HL-60/S4 treated with phorbol 12-myristate 13-acetate at 8.2 ng/mL for 4 days and 3 days (cell line): ENCODE results near the gene NKAIN1.

Experiments
- in situ Hi-C: fragments of 300-500 bp; cut with MboI; formaldehyde crosslinking; loops from 2 replicates; pipeline ENCODE4 v1.15.0; 2022; ENCODE audit warnings: low sequenced_read_pairs

NKAIN1 gene

GRCh38 chr1:31234123-31234708, 5.5 kb downstream of the NKAIN1 start:
- in situ Hi-C loops: no loop called here

DNA sequence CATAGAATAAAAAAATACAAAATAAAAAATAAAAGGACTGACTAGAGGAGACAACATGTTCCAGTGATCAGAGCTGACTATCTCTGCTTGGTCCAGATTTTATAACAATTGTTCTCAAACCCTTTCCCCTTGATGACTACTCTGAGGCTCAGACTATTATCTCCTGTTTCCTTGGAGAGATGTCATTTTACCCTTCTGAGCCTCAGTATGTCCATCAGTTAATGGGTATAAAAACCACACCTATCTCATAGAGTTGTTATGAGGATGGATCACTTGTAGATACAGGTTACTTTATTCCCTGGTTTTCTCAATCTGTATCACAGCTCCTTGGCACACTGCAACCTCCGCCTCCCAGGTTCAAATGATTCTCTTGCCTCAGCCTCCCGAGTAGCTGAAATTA, 7.0 kb downstream of the NKAIN1 start:
- in situ Hi-C loops: no loop called here

DNA sequence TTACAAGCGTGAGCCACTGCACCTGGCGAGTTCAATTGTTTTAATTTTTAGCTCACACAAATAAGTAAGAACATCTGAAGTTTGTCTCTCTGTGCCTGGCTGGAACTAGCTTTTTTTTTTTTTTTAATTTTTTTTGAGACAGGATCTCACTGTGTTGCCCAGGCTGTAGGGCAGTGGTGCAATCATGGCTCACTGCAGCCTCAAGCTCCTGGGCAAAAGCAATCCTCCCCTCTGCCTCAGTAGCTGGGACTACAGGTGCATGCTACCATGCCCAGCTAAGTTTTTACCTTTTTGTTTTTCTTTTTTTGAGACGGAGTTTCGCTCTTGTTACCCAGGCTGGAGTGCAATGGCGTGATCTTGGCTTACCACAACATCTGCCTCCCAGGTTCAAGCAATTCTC, 7.9 kb downstream of the NKAIN1 start:
- in situ Hi-C loops: no loop called here

DNA sequence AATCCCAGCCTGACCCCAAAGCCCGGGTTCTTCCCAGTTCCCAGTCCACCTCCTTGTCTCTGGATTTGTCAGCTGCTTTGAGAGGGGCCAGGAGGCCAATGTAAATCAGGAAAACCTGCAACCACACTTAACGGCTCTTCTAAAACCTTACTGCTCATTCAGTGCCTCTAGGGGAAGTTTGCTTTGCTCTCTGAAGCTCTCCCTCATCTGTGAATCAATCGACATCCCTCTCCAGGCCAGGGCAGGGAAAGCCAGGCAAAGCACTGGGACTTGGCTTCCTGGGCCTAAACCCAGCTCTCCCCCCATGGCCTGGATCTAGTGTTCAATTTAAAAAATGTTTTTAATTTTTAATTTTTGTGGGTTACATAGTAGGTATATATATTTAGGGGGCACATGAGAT, 9.3 kb downstream of the NKAIN1 start:
- in situ Hi-C loops: no loop called here

GRCh38 chr1:31228986-31229385, 10.7 kb downstream of the NKAIN1 start:
- in situ Hi-C loops: no loop called here

- in situ Hi-C loops: no loop called here
Measured at GRCh38 chr1:31227891-31228568, 11.7 kb downstream of the NKAIN1 start.

GRCh38 chr1:31224068-31224467, 15.6 kb downstream of the NKAIN1 start:
- in situ Hi-C loops: no loop called here

GRCh38 chr1:31222176-31222575, 17.5 kb downstream of the NKAIN1 start:
- in situ Hi-C loops: no loop called here

DNA sequence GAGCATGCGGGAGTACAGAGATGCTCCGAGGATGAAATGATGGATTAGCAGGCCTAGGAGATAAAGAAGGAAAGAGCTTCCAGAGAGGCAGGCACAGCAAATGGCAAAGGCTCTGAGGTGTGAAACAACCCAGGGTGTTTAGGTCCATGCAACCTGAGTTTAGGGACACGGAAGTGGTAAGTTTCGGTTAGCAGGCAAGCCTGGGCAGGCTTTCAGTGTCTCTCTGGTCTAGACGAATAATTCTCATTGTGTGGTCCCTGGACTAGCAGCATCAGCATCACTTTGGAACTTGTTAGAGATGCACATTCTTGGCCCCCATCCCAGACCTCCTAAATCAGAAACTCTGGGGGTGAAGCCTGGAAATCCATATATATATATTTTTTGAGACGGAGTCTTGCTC, 18.6 kb downstream of the NKAIN1 start:
- in situ Hi-C loops: no loop called here

- in situ Hi-C loops: no loop called here
Measured at GRCh38 chr1:31219489-31219888, 20.2 kb downstream of the NKAIN1 start.

DNA sequence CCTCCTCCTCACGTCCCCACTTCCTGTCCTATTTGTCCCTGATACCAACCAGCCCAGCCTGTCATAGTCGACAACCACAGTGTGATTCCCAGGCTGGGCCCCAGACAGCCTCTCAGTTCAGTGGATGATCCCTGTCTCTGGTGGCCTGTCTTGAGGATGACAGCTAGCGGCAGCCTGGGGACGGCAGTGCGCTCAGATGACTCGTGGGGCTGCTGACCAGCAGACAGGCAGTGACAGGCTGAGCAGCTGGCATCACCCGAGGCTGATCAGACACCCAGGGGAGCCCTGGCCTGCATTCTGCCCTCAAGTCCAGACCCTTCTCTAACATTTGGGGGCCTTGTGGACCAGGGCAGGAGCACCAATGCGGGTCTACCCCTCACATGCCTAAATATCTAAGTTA, 21.0 kb downstream of the NKAIN1 start:
- in situ Hi-C loops: no loop called here

GRCh38 chr1:31216016-31216415, 23.7 kb downstream of the NKAIN1 start:
- in situ Hi-C loops: no loop called here

DNA sequence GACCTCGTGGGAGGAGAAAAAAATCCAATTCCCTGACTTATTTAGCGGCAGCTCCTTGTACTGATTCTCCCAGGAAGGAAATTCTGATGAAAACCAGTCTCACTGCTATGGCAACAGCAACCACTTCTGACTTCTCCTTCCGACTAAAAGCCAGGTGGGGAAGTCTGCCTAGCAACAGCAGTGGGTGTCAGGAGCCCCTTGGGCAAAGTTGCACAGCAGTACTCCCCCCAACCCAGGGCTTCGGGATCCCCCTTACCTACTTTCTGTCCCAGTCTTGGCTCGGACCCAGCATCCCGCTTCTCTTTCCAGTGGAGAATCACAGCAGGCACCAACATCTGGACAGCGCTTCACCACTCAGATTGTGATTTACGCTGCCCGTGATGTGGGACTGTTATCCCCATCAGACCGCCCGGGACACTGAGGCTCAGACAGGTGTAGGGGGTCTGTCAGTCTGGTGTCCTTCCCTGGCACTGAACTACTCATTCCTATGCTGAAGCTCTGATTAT, 24.6 kb downstream of the NKAIN1 start:
- in situ Hi-C loops: no loop called here

DNA sequence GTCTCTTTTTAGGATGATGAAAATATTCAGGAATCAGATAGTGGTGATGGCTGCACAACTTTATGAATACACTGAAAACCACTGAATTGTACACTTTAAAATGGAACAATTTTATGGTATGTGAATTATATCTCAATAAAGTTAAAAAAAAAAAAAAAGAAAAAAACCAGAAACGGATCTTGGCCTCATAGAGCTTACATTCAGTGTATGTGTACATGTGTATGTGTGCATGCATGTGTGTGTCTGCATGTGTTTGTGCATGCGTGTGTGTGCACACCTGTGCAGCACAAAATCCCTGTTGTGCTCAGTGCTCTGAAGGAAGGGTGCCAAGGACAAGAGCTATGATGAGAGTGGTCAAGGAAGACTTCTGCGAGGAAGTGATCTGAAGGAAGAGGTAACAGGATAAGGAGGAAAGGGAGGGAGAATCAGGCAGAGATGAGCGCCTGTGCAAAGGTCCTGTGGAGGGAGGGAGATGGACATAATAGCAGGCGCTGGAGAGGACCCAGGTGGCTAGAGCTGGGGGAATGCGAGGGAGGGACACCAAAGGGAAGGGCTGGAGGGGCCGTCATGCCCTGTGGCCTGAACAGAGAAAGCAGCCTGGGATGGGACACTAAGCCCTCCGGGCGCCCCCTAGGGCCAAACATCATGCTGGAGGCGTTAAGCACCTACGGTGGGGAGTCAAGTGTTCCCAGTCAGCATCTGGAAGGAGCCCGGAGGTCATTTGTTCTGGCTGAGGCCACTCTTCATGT, 25.2 kb downstream of the NKAIN1 start:
- in situ Hi-C loops: no loop called here

GRCh38 chr1:31208361-31208945, 31.2 kb downstream of the NKAIN1 start:
- in situ Hi-C loops: no loop called here

DNA sequence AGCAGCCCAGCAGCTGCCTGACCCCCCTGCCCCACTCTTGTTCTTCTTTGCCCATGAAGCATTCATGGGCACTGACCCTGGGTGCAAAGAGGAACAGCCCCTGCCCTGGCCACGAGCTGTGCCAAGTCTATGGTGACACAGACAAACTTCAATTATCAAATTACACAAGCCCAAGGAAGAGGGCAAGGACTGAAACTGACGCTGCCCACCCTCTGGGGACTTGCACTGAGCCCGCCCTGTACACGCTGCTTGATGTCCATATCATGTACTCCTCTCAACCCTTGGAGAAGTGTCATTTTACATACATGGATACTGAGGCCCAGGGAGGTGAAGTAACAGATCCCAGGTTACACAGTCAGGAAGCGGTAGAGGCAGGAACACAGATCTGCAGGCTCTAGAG, 32.1 kb downstream of the NKAIN1 start:
- in situ Hi-C loops: no loop called here

DNA sequence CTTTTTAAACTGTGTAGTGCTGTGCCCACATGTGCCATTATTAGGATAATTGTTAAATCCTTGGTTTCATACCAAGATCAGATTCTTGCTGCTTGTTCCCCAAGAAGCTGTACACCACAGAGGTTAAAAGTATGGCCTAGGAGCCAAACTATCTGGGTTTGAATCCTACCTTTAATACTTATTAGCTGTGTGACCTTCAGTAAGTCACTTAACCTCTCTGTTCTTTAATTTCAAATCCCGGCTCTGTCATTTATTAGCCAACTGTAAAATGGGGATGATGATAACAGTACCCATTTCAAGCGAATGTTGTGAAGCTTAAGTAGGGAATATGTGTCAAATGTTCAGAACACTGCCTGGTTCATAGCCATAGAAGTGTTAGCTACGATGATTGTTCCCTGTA, 32.6 kb downstream of the NKAIN1 start:
- in situ Hi-C loops: no loop called here

- in situ Hi-C loops: no loop called here
Measured at GRCh38 chr1:31203215-31203614, 36.5 kb downstream of the NKAIN1 start.

- in situ Hi-C loops: no loop called here
Measured at GRCh38 chr1:31201931-31202360, 37.7 kb downstream of the NKAIN1 start.

DNA sequence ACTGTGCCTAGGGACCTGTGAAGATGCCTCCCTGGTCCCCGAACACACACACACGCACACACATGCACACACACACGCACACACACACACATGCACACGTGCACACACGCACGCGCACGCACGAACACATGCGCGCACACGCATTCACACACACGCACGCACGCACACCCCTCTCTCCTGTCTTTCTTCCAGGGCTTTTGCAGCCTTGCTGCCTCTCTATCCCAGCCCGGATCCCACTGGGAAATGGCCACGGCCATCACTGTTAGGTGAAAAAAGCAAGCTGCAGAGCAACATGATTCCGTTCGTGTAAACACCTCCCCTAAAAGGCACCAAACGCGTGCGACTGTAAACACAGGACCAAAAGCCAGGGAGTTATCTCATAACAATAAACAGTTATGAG, 39.7 kb downstream of the NKAIN1 start:
- in situ Hi-C loops: loop anchor here (25.0 kb wide), 1 partner anchor 337 kb away; no protein-coding TSS in a partner anchor

DNA sequence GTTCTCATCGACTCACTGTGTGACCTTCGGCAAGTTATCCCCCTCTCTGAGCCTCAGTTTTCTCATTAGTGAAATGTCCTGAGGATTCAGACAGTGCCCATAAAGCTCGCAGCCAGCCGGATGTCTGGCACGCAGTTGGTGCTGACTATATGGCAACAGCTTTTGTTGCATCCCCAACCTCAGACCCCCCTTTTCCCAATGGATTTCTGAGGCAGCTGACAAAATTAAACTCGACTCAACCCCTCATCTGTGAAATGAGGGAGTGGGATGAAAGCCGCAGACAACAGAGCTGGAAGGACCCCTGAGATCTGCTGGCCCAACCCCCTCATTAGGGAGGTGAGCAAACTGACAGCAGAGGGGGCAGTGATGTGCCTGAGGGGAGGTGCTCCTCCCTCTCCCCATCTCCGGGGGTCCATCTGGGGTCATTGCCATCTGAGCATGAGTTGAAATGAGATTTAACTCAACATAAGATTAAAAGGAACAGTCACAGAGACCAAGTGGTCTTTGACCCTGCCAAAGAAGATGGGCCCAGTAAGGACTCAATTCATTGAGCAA, 40.4 kb downstream of the NKAIN1 start:
- in situ Hi-C loops: loop anchor here (25.0 kb wide), 1 partner anchor 338 kb away; no protein-coding TSS in a partner anchor
